NCI-H187 (cell line): Measurements from ENCODE around the gene CNP.

Experiments
- DNase-seq, 2 experiments: peaks; one replicate each; lab custom pipeline; 2025; lab: John Stamatoyannopoulos, UW

The CNP gene

GRCh38 chr17:41972571-41973407, 6.2 kb downstream of the CNP start:
- DNase-seq, result no peak

- no peak for DNase-seq
Observed at GRCh38 chr17:41973408-41973811, 6.8 kb downstream of the CNP start.

GRCh38 chr17:41974031-41974430, 7.4 kb downstream of the CNP start:
- DNase-seq, result no peak

- no peak for DNase-seq
Observed at GRCh38 chr17:41974658-41975057, 8.1 kb downstream of the CNP start.

GRCh38 chr17:41975099-41976083, 8.8 kb downstream of the CNP start:
- DNase-seq, result no peak

GRCh38 chr17:41976142-41976768, 9.7 kb downstream of the CNP start:
- DNase-seq, result no peak

- no peak for DNase-seq
Observed at GRCh38 chr17:41977991-41978390, 11.4 kb downstream of the CNP start.

- no peak for DNase-seq
Observed at GRCh38 chr17:41982026-41982760, 15.6 kb downstream of the CNP start.

GRCh38 chr17:41984454-41984853, 17.9 kb downstream of the CNP start:
- no peak for DNase-seq

GRCh38 chr17:41985919-41986318, 19.3 kb downstream of the CNP start:
- no peak for DNase-seq

- no peak for DNase-seq
Observed at GRCh38 chr17:41986634-41987033, 20.0 kb downstream of the CNP start.

- DNase-seq, result peak; percentile 21 to 75
Observed at GRCh38 chr17:41987642-41988041, 21.0 kb downstream of the CNP start.

GRCh38 chr17:41988418-41988817, 21.8 kb downstream of the CNP start:
- no peak for DNase-seq

- no peak for DNase-seq
Observed at GRCh38 chr17:41989702-41990419, 23.3 kb downstream of the CNP start.

GRCh38 chr17:41992576-41992975, 26.0 kb downstream of the CNP start:
- no peak for DNase-seq

GRCh38 chr17:41996855-41997164, 30.2 kb downstream of the CNP start:
- no peak for DNase-seq

GRCh38 chr17:41998497-41998896, 31.9 kb downstream of the CNP start:
- DNase-seq, result no peak

- no peak for DNase-seq
Observed at GRCh38 chr17:42000413-42001133, 34.0 kb downstream of the CNP start.

- no peak for DNase-seq
Observed at GRCh38 chr17:42001729-42002128, 35.1 kb downstream of the CNP start.

- no peak for DNase-seq
Observed at GRCh38 chr17:42002175-42002791, 35.7 kb downstream of the CNP start.
